HEK293 (cell line): ENCODE data around the gene LRRTM2.

Source experiments
- CTCF ChIA-PET: fragments of 350-600 bp; formaldehyde crosslinking; extraction: SDS; loops from one replicate; lab custom pipeline; 2021; ENCODE audit warnings: antibody characterized with exemption; lab: Yijun Ruan, JAX
- POLR2A ChIA-PET: fragments of 300-600 bp; formaldehyde crosslinking; extraction: SDS; loops from one replicate; lab custom pipeline; 2020; ENCODE audit warnings: antibody characterized with exemption, inconsistent platforms; lab: Yijun Ruan, JAX
- H3K27ac ChIP-seq: fragments of 200-500 bp; sonication (Bioruptor generic); 2 replicates; pipeline ENCODE4 v1.5.1; 2014; ENCODE audit warnings: low read depth, low read length, control low read depth, inconsistent platforms; ENCODE audit errors: extremely low read depth
- H3K36me3 ChIP-seq, 2 experiments: fragments of 200-500 bp in 1 of 2; sonication (Bioruptor generic) in 1 of 2; 1 replicate in 1 of 2; 2 replicates in 1 of 2; pipeline ENCODE4 v1.5.1; 2014 to 2017; ENCODE audit warnings: inconsistent platforms in 2 of 2, low read length in 2 of 2; ENCODE audit not compliant: control insufficient read depth in 2 of 2, insufficient read depth in 1 of 2
- H3K4me1 ChIP-seq: fragments of 200-500 bp; sonication (Bioruptor generic); 2 replicates; pipeline ENCODE4 v1.5.1; 2014; ENCODE audit warnings: mild to moderate bottlenecking, low read length, inconsistent platforms; ENCODE audit not compliant: control insufficient read depth, insufficient read depth
- H3K4me3 ChIP-seq: 2 replicates; pipeline ENCODE4 v1.5.1; 2011; ENCODE audit warnings: low read depth, mild to moderate bottlenecking, control low read depth, low read length, moderate library complexity
- H3K9me3 ChIP-seq: fragments of 200-500 bp; sonication (Bioruptor generic); 2 replicates; pipeline ENCODE4 v1.5.1; 2014; ENCODE audit warnings: low read depth, low read length, inconsistent platforms; ENCODE audit not compliant: control insufficient read depth, insufficient read depth
- BCL6B ChIP-seq: fragments of 450-650 bp; formaldehyde crosslinking; IDR thresholded peaks from 2 replicates; pipeline ENCODE4 v1.5.1; 2017; ENCODE audit warnings: missing biosample characterization, missing genetic modification characterization
- GLIS1 ChIP-seq: fragments of 450-650 bp; formaldehyde crosslinking; IDR thresholded peaks from 2 replicates; pipeline ENCODE4 v1.5.1; 2016; ENCODE audit warnings: missing biosample characterization, missing genetic modification characterization
- KLF1 ChIP-seq: fragments of 450-650 bp; formaldehyde crosslinking; IDR thresholded peaks from 2 replicates; pipeline ENCODE4 v1.5.1; 2016; ENCODE audit warnings: missing biosample characterization, missing genetic modification characterization
- OVOL3 ChIP-seq: fragments of 450-650 bp; formaldehyde crosslinking; IDR thresholded peaks from 2 replicates; pipeline ENCODE4 v1.5.1; 2016; ENCODE audit warnings: missing biosample characterization, missing genetic modification characterization
- TSHZ1 ChIP-seq: fragments of 450-650 bp; formaldehyde crosslinking; IDR thresholded peaks from 2 replicates; pipeline ENCODE4 v1.5.1; 2016; ENCODE audit warnings: missing biosample characterization, missing genetic modification characterization, borderline replicate concordance
- ZBTB44 ChIP-seq: fragments of 450-650 bp; IDR thresholded peaks from 2 replicates; pipeline ENCODE4 v1.5.1; 2018; ENCODE audit warnings: missing biosample characterization, mild to moderate bottlenecking, missing genetic modification characterization
- ZBTB49 ChIP-seq: fragments of 450-650 bp; formaldehyde crosslinking; IDR thresholded peaks from 2 replicates; pipeline ENCODE4 v1.5.1; 2016; ENCODE audit warnings: missing biosample characterization, missing genetic modification characterization, low read depth
- ZBTB8A ChIP-seq: fragments of 450-650 bp; formaldehyde crosslinking; IDR thresholded peaks from 2 replicates; pipeline ENCODE4 v1.5.1; 2016; ENCODE audit warnings: missing biosample characterization, missing genetic modification characterization
- ZFP3 ChIP-seq: fragments of 450-650 bp; formaldehyde crosslinking; IDR thresholded peaks from 2 replicates; pipeline ENCODE4 v1.5.1; 2016; ENCODE audit warnings: low read depth, missing biosample characterization, missing genetic modification characterization
- ZFP41 ChIP-seq: fragments of 450-650 bp; formaldehyde crosslinking; IDR thresholded peaks from 2 replicates; pipeline ENCODE4 v1.5.1; 2016; ENCODE audit warnings: missing biosample characterization, missing genetic modification characterization, borderline replicate concordance
- ZNF184 ChIP-seq: fragments of 450-650 bp; IDR thresholded peaks from 2 replicates; pipeline ENCODE4 v1.5.1; 2018; ENCODE audit warnings: missing biosample characterization, mild to moderate bottlenecking, missing genetic modification characterization
- ZNF19 ChIP-seq: fragments of 450-650 bp; formaldehyde crosslinking; IDR thresholded peaks from 2 replicates; pipeline ENCODE4; 2016; ENCODE audit warnings: missing biosample characterization, missing genetic modification characterization, low read depth
- ZNF23 ChIP-seq: fragments of 450-650 bp; formaldehyde crosslinking; IDR thresholded peaks from 2 replicates; pipeline ENCODE4 v1.5.1; 2016; ENCODE audit warnings: missing biosample characterization, missing genetic modification characterization, borderline replicate concordance
- ZNF239 ChIP-seq: fragments of 450-650 bp; formaldehyde crosslinking; IDR thresholded peaks from 2 replicates; pipeline ENCODE4 v1.5.1; 2016; ENCODE audit warnings: missing biosample characterization, missing genetic modification characterization
- ZNF292 ChIP-seq: fragments of 450-650 bp; formaldehyde crosslinking; IDR thresholded peaks from 2 replicates; pipeline ENCODE4 v1.5.1; 2016; ENCODE audit warnings: low read depth, missing biosample characterization, missing genetic modification characterization, borderline replicate concordance
- ZNF433 ChIP-seq: fragments of 450-650 bp; formaldehyde crosslinking; IDR thresholded peaks from 2 replicates; pipeline ENCODE4 v1.5.1; 2016; ENCODE audit warnings: missing biosample characterization, missing genetic modification characterization, low read depth
- ZNF513 ChIP-seq: fragments of 450-650 bp; IDR thresholded peaks from 2 replicates; pipeline ENCODE4 v1.5.1; 2018; ENCODE audit warnings: missing biosample characterization, missing genetic modification characterization
- ZNF596 ChIP-seq: fragments of 450-650 bp; IDR thresholded peaks from 2 replicates; pipeline ENCODE4 v1.5.0; 2018; ENCODE audit warnings: missing biosample characterization, mild to moderate bottlenecking, missing genetic modification characterization, moderate library complexity
- ZNF600 ChIP-seq: fragments of 450-650 bp; formaldehyde crosslinking; IDR thresholded peaks from 2 replicates; pipeline ENCODE4 v1.5.1; 2016; ENCODE audit warnings: missing biosample characterization, missing genetic modification characterization
- ZNF610 ChIP-seq: fragments of 450-650 bp; formaldehyde crosslinking; IDR thresholded peaks from 2 replicates; pipeline ENCODE4 v1.5.1; 2016; ENCODE audit warnings: missing biosample characterization, missing genetic modification characterization, borderline replicate concordance
- ZNF654 ChIP-seq: fragments of 450-650 bp; formaldehyde crosslinking; IDR thresholded peaks from 2 replicates; pipeline ENCODE4 v1.5.1; 2016; ENCODE audit warnings: low read depth, missing biosample characterization, missing genetic modification characterization
- ZSCAN16 ChIP-seq: fragments of 450-650 bp; formaldehyde crosslinking; IDR thresholded peaks from 2 replicates; pipeline ENCODE4 v1.5.1; 2016; ENCODE audit warnings: missing biosample characterization, missing genetic modification characterization

LRRTM2 gene

GRCh38 chr5:138829341-138829740 is 45.8 kb downstream of the LRRTM2 start:
- peaks cover 16% of the 10 kb centered on the region for H3K4me1 ChIP-seq
- no peak overlapping the region for H3K27ac ChIP-seq
- CTCF ChIA-PET: interaction anchor here (0.6 kb wide), 1 partner anchor 433 kb away, joined by 4 read pairs; no protein-coding TSS in a partner anchor
- H3K36me3 ChIP-seq: peaks cover 20 to 44% of the 10 kb centered on the region in 2 experiments
- TF ChIP-seq ZNF610: no peak
- no peak for TF ChIP-seq ZNF596 (tag by site-specific recombination)
- no peak for TF ChIP-seq ZNF433 (tag by site-specific recombination)
- TF ChIP-seq ZNF23 (tag by site-specific recombination): no peak
- no peak for TF ChIP-seq ZNF513 (tag by site-specific recombination)
- TF ChIP-seq ZNF292 (tag by site-specific recombination): no peak
- no peak for TF ChIP-seq ZBTB49 (tag by site-specific recombination)
- no peaks in the 10 kb centered on the region for H3K9me3 ChIP-seq
- H3K4me3 ChIP-seq: no peak overlapping the region
- POLR2A ChIA-PET: no interaction called here

GRCh38 chr5:138828556-138828955 is 46.6 kb downstream of the LRRTM2 start:
- Histone ChIP-seq H3K9me3 (no peaks in the 10 kb centered on the region), H3K36me3 (peaks cover 20 to 44% of the 10 kb centered on the region in 2 experiments), H3K4me3 (no peak overlapping the region), H3K27ac (no peak overlapping the region), H3K4me1 (peaks cover 21% of the 10 kb centered on the region)
- ChIA-PET CTCF (no interaction called here), POLR2A (no interaction called here)
- TF ChIP-seq OVOL3 (tag by site-specific recombination): no peak
- no peak for TF ChIP-seq ZNF239
- TF ChIP-seq BCL6B (tag by site-specific recombination): no peak
- no peak for TF ChIP-seq TSHZ1 (tag by site-specific recombination)
- TF ChIP-seq ZBTB44: no peak
- TF ChIP-seq ZNF184 (tag by site-specific recombination): no peak
- no peak for TF ChIP-seq ZBTB8A (tag by site-specific recombination)
- TF ChIP-seq ZNF600: no peak
- no peak for TF ChIP-seq ZSCAN16
- TF ChIP-seq KLF1: no peak
- TF ChIP-seq ZFP41 (tag by site-specific recombination): no peak
- no peak for TF ChIP-seq ZNF292 (tag by site-specific recombination)
- no peak for TF ChIP-seq ZNF654
- TF ChIP-seq ZNF19 (tag by site-specific recombination): no peak
- TF ChIP-seq ZFP3 (tag by site-specific recombination): no peak
- TF ChIP-seq ZNF596 (tag by site-specific recombination): no peak
- no peak for TF ChIP-seq GLIS1 (tag by site-specific recombination)
